ENCODE data around the gene DLEC1. TPM values are rescaled to one million over a fixed set of nuclear protein-coding genes. Genes with fewer than 3 reads are reported as not detected.

Gene DLEC1
- total RNA-seq, 2 experiments from 2014 or later = 0.19 to 0.46 TPM

GRCh38 chr3:38019658-38020341 lies 19.2 kb upstream of the DLEC1 start:
- intact Hi-C loops (cut with DNase I, micrococcal nuclease) = no loop called here
- no peaks in the 10 kb centered on the region for H3K27me3 Mint-ChIP-seq
- DNase-seq = peak; percentile 2
- POLR2A ChIA-PET = no interaction called here
- H3K27ac Mint-ChIP-seq = no peak overlapping the region
- peaks cover 23% of the 10 kb centered on the region for H3K36me3 Mint-ChIP-seq (ENCODE audit: low read depth)
- peaks cover 12% of the 10 kb centered on the region for H3K4me1 Mint-ChIP-seq
- H3K4me3 Mint-ChIP-seq = no peak overlapping the region
- CTCF ChIA-PET = interaction anchor here (0.9 to 2.2 kb wide), 4 partner anchors 16 to 24 kb away, joined by 3 to 9 read pairs (median 6); no protein-coding TSS in a partner anchor
- H3K9me3 Mint-ChIP-seq (ENCODE audit: low read depth) = peaks cover 2% of the 10 kb centered on the region
- no peak for ATAC-seq

GRCh38 chr3:38020342-38020726 lies 18.7 kb upstream of the DLEC1 start:
- Mint-ChIP-seq H3K4me3 (no peak overlapping the region), H3K27me3 (no peaks in the 10 kb centered on the region), H3K27ac (no peak overlapping the region), H3K9me3 (ENCODE audit: low read depth) (peaks cover 2% of the 10 kb centered on the region), H3K36me3 (ENCODE audit: low read depth) (peaks cover 20% of the 10 kb centered on the region), H3K4me1 (peaks cover 13% of the 10 kb centered on the region)
- no peak for ATAC-seq
- intact Hi-C loops (cut with DNase I, micrococcal nuclease) = no loop called here
- CTCF ChIA-PET = interaction anchor here (1.6 to 2.2 kb wide), 3 partner anchors 17 to 25 kb away, joined by 3 to 9 read pairs (median 9); no protein-coding TSS in a partner anchor
- POLR2A ChIA-PET = no interaction called here
- peak; percentile 1 for DNase-seq

- CTCF ChIA-PET = interaction anchor here (1.6 to 2.2 kb wide), 3 partner anchors 18 to 26 kb away, joined by 3 to 9 read pairs (median 9); no protein-coding TSS in a partner anchor
- intact Hi-C loops (cut with DNase I, micrococcal nuclease) = no loop called here
- no peak for ATAC-seq
- Mint-ChIP-seq H3K27me3 (no peaks in the 10 kb centered on the region), H3K27ac (no peak overlapping the region), H3K9me3 (ENCODE audit: low read depth) (no peaks in the 10 kb centered on the region), H3K36me3 (ENCODE audit: low read depth) (peaks cover 13% of the 10 kb centered on the region), H3K4me3 (no peak overlapping the region), H3K4me1 (peaks cover 19% of the 10 kb centered on the region)
- DNase-seq = no peak
- POLR2A ChIA-PET = no interaction called here
Observed at GRCh38 chr3:38021196-38021595, 17.8 kb upstream of the DLEC1 start.

GRCh38 chr3:38022301-38022700 lies 16.7 kb upstream of the DLEC1 start:
- ChIA-PET CTCF (interaction anchor here (0.5 to 0.7 kb wide), 3 partner anchors 25 to 46 kb away, joined by 3 read pairs; no protein-coding TSS in a partner anchor), POLR2A (interaction anchor here (1.3 kb wide), 1 partner anchor 24 kb away, joined by 3 read pairs; no protein-coding TSS in a partner anchor)
- Mint-ChIP-seq H3K4me3 (no peak overlapping the region), H3K36me3 (ENCODE audit: low read depth) (peaks cover 5% of the 10 kb centered on the region), H3K27ac (no peak overlapping the region), H3K27me3 (no peaks in the 10 kb centered on the region), H3K4me1 (peaks cover 19% of the 10 kb centered on the region), H3K9me3 (ENCODE audit: low read depth) (no peaks in the 10 kb centered on the region)
- DNase-seq (no peak), ATAC-seq (no peak)
- intact Hi-C loops (cut with DNase I, micrococcal nuclease) = no loop called here

GRCh38 chr3:38022896-38023709 lies 15.9 kb upstream of the DLEC1 start:
- POLR2A ChIA-PET = interaction anchor here (0.6 to 1.3 kb wide), 2 partner anchors 25 to 142 kb away, joined by 3 read pairs; no protein-coding TSS in a partner anchor
- no peaks in the 10 kb centered on the region for H3K27me3 Mint-ChIP-seq
- intact Hi-C loops (cut with DNase I, micrococcal nuclease) = no loop called here
- H3K4me3 Mint-ChIP-seq = peak overlapping the region; percentile 89
- no peak for DNase-seq
- peaks cover 19% of the 10 kb centered on the region for H3K4me1 Mint-ChIP-seq
- no peaks in the 10 kb centered on the region for H3K9me3 Mint-ChIP-seq (ENCODE audit: low read depth)
- CTCF ChIA-PET = interaction anchor here (0.5 kb wide), 1 partner anchor 47 kb away, joined by 3 read pairs; no protein-coding TSS in a partner anchor
- peaks cover 3% of the 10 kb centered on the region for H3K36me3 Mint-ChIP-seq (ENCODE audit: low read depth)
- no peak for ATAC-seq
- H3K27ac Mint-ChIP-seq = no peak overlapping the region

GRCh38 chr3:38026856-38027255 lies 12.2 kb upstream of the DLEC1 start:
- CTCF ChIA-PET = interaction anchor here (0.6 kb wide), 1 partner anchor 10 kb away, joined by 4 read pairs; no protein-coding TSS in a partner anchor
- no peak overlapping the region for H3K27ac Mint-ChIP-seq
- POLR2A ChIA-PET = no interaction called here
- no peak overlapping the region for H3K4me3 Mint-ChIP-seq
- ATAC-seq (no peak), DNase-seq (no peak)
- H3K27me3 Mint-ChIP-seq = peaks cover 5% of the 10 kb centered on the region
- H3K9me3 Mint-ChIP-seq (ENCODE audit: low read depth) = no peaks in the 10 kb centered on the region
- no peaks in the 10 kb centered on the region for H3K36me3 Mint-ChIP-seq (ENCODE audit: low read depth)
- peaks cover 32% of the 10 kb centered on the region for H3K4me1 Mint-ChIP-seq
- intact Hi-C loops (cut with DNase I, micrococcal nuclease) = no loop called here

- ChIA-PET CTCF (interaction anchor here (0.6 kb wide), 1 partner anchor 11 kb away, joined by 4 read pairs; no protein-coding TSS in a partner anchor), POLR2A (no interaction called here)
- H3K27me3 Mint-ChIP-seq = peaks cover 5% of the 10 kb centered on the region
- peak overlapping the region; percentile 43 for H3K4me3 Mint-ChIP-seq
- H3K9me3 Mint-ChIP-seq (ENCODE audit: low read depth) = no peaks in the 10 kb centered on the region
- ATAC-seq = no peak
- H3K27ac Mint-ChIP-seq = no peak overlapping the region
- no peaks in the 10 kb centered on the region for H3K36me3 Mint-ChIP-seq (ENCODE audit: low read depth)
- no peak for DNase-seq
- peaks cover 32% of the 10 kb centered on the region for H3K4me1 Mint-ChIP-seq
- intact Hi-C loops (cut with DNase I, micrococcal nuclease) = no loop called here
Observed at GRCh38 chr3:38027466-38028465, 11.2 kb upstream of the DLEC1 start.

- Mint-ChIP-seq H3K4me1 (peaks cover 25% of the 10 kb centered on the region), H3K36me3 (ENCODE audit: low read depth) (no peaks in the 10 kb centered on the region), H3K4me3 (peak overlapping the region; percentile 43), H3K27ac (no peak overlapping the region), H3K27me3 (peaks cover 10% of the 10 kb centered on the region), H3K9me3 (ENCODE audit: low read depth) (no peaks in the 10 kb centered on the region)
- no peak for DNase-seq
- no peak for ATAC-seq
- ChIA-PET CTCF (no interaction called here), POLR2A (no interaction called here)
- intact Hi-C loops (cut with DNase I, micrococcal nuclease) = no loop called here
Observed at GRCh38 chr3:38028621-38029361, 10.2 kb upstream of the DLEC1 start.

GRCh38 chr3:38029400-38030125 lies 9.4 kb upstream of the DLEC1 start, which contains the start of gene PLCD1:
PLCD1 (minus strand) TSS chr3:38029642; CDS start chr3:38029539, 103 bp downstream.
- intact Hi-C loops (cut with DNase I, micrococcal nuclease) = loop anchor here in 1 of 2 experiments (10.0 kb wide), 1 partner anchor 135 kb away; the partner anchor contains the start of gene OXSR1
- Mint-ChIP-seq H3K4me1 (peaks cover 22% of the 10 kb centered on the region), H3K27ac (no peak within 1 kb of the TSS), H3K9me3 (ENCODE audit: low read depth) (no peaks in the 10 kb centered on the region), H3K27me3 (peaks cover 10% of the 10 kb centered on the region), H3K36me3 (ENCODE audit: low read depth) (no peaks in the 10 kb centered on the region), H3K4me3 (peak within 1 kb of the TSS; percentile 43)
- ChIA-PET CTCF (no interaction called here), POLR2A (no interaction called here)
- DNase-seq (peak; percentile 53), ATAC-seq (no peak)
